Tibial nerve (tissue), 4 donors: ENCODE measurements around the gene FHAD1.

Source experiments
- EP300 ChIP-seq, 2 donors: sonication (generic); formaldehyde crosslinking; IDR thresholded peaks; one replicate each; pipeline ENCODE4 v1.6.1; 2017; ENCODE audit warnings: antibody characterized with exemption in 2 of 2, mild to moderate bottlenecking in 1 of 2
- POLR2A ChIP-seq, 2 donors: fragments of 450-650 bp; IDR thresholded peaks; one replicate each; pipeline ENCODE4 v1.6.1; 2017; ENCODE audit warnings: antibody characterized with exemption in 2 of 2, mild to moderate bottlenecking in 2 of 2, moderate library complexity in 2 of 2
- TF ChIP-seq, protein P1 (sequence below), 5 experiments: fragments of 200-600 bp in 3 of 5; fragments of 450-650 bp in 2 of 5; sonication (generic) in 3 of 5; IDR thresholded peaks; one replicate each; pipeline ENCODE4 v1.5.1; 2016 to 2019; ENCODE audit warnings: antibody characterized with exemption in 5 of 5, mild to moderate bottlenecking in 3 of 5, moderate library complexity in 2 of 5

DNA sequence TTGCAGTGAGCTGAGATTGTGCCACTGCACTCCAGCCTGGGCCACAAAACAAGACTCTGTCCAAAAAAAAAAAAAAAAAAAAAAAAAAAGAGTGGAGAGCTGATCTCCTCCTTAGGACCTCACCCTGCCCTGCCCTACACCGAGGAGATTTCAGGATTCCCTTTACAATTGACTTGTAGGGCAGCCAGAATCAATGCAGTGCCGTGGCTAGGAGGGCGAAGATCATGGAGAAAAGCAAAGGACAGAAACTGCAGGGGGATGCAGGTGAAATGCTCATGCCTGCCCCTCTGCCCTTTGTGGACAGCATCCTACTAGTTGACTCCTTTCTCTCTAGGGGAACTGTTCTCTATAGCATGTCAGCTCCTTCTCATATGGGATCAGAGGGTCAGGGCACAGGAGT lies 9.6 kb downstream of the FHAD1 start:
- TF ChIP-seq, protein P1, sequence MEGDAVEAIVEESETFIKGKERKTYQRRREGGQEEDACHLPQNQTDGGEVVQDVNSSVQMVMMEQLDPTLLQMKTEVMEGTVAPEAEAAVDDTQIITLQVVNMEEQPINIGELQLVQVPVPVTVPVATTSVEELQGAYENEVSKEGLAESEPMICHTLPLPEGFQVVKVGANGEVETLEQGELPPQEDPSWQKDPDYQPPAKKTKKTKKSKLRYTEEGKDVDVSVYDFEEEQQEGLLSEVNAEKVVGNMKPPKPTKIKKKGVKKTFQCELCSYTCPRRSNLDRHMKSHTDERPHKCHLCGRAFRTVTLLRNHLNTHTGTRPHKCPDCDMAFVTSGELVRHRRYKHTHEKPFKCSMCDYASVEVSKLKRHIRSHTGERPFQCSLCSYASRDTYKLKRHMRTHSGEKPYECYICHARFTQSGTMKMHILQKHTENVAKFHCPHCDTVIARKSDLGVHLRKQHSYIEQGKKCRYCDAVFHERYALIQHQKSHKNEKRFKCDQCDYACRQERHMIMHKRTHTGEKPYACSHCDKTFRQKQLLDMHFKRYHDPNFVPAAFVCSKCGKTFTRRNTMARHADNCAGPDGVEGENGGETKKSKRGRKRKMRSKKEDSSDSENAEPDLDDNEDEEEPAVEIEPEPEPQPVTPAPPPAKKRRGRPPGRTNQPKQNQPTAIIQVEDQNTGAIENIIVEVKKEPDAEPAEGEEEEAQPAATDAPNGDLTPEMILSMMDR (IDR thresholded peaks at IDR 0.05) = no peak
- TF ChIP-seq POLR2A (IDR thresholded peaks at IDR 0.05) = no peak
- TF ChIP-seq EP300 (IDR thresholded peaks at IDR 0.05) = no peak
